Measurements from ENCODE around the gene HOXD13.

The HOXD13 gene

GRCh38 chr2:176106581-176107539, 14.3 kb downstream of the HOXD13 start, which contains the start of gene HOXD11:
Gene HOXD11 (plus strand): TSS chr2:176107280. CDS start chr2:176107356, 76 bp downstream.
- no peak for DNase-seq (ENCODE audit: low spot score)

GRCh38 chr2:176107731-176108181, 15.2 kb downstream of the HOXD13 start:
- DNase-seq (ENCODE audit: low spot score), result no peak

GRCh38 chr2:176109192-176109901, 16.8 kb downstream of the HOXD13 start:
- DNase-seq (ENCODE audit: low spot score), result no peak

GRCh38 chr2:176109946-176110345, 17.4 kb downstream of the HOXD13 start:
- no peak for DNase-seq (ENCODE audit: low spot score)

GRCh38 chr2:176110415-176111308, 18.1 kb downstream of the HOXD13 start:
- DNase-seq (ENCODE audit: low spot score), result no peak

- DNase-seq (ENCODE audit: low spot score), result peak; percentile 50
Measured at GRCh38 chr2:176111309-176111663, 18.8 kb downstream of the HOXD13 start.

GRCh38 chr2:176111846-176112374, 19.4 kb downstream of the HOXD13 start:
- DNase-seq (ENCODE audit: low spot score), result no peak

GRCh38 chr2:176112375-176113302, 20.1 kb downstream of the HOXD13 start:
- DNase-seq (ENCODE audit: low spot score), result no peak

- no peak for DNase-seq (ENCODE audit: low spot score)
Measured at GRCh38 chr2:176114120-176114929, 21.8 kb downstream of the HOXD13 start.

- DNase-seq (ENCODE audit: low spot score), result no peak
Measured at GRCh38 chr2:176114930-176115625, 22.6 kb downstream of the HOXD13 start.

- DNase-seq (ENCODE audit: low spot score), result no peak
Measured at GRCh38 chr2:176115883-176116813, 23.6 kb downstream of the HOXD13 start, which contains the start of gene HOXD10. Gene HOXD10 (plus strand): TSS chr2:176116778. CDS start chr2:176116834, 56 bp downstream.

GRCh38 chr2:176117162-176117822, 24.8 kb downstream of the HOXD13 start:
- DNase-seq (ENCODE audit: low spot score), result no peak

GRCh38 chr2:176117823-176118371, 25.4 kb downstream of the HOXD13 start:
- DNase-seq (ENCODE audit: low spot score), result no peak

GRCh38 chr2:176118601-176119339, 26.2 kb downstream of the HOXD13 start:
- DNase-seq (ENCODE audit: low spot score), result peak; percentile 50

GRCh38 chr2:176120364-176121189, 28.1 kb downstream of the HOXD13 start:
- DNase-seq (ENCODE audit: low spot score), result no peak
